Ovary (tissue), 3 donors: Measurements from ENCODE around the gene LAMP5.

Experiments used
- CTCF ChIP-seq, 3 donors: fragments of 450-650 bp in 2 of 3; fragments of 200-600 bp in 1 of 3; IDR thresholded peaks; one replicate each; pipeline versions ENCODE4 v1.5.1 to v1.8.0; 2016 to 2022; ENCODE audit warnings: antibody characterized with exemption in 3 of 3, mild to moderate bottlenecking in 1 of 3
- POLR2A ChIP-seq: fragments of 450-650 bp; IDR thresholded peaks from one replicate; pipeline ENCODE4 v1.6.1; 2017; ENCODE audit warnings: antibody characterized with exemption, mild to moderate bottlenecking, moderate library complexity
- donor health status: DM: no; HTN: no; CAD: no.

- TF ChIP-seq CTCF (IDR thresholded peaks at IDR 0.05) (no peak), POLR2A (no peak)
Observed at GRCh38 chr20:9509246-9509645, 5.1 kb upstream of the LAMP5 start.
